ENCODE measurements around the gene DLL4.
"Not testable (repeated sequence)": the region's sequence is repeated elsewhere in the genome, so short reads cannot be mapped to it uniquely, and the experiment has no call there.

DLL4 gene

DNA sequence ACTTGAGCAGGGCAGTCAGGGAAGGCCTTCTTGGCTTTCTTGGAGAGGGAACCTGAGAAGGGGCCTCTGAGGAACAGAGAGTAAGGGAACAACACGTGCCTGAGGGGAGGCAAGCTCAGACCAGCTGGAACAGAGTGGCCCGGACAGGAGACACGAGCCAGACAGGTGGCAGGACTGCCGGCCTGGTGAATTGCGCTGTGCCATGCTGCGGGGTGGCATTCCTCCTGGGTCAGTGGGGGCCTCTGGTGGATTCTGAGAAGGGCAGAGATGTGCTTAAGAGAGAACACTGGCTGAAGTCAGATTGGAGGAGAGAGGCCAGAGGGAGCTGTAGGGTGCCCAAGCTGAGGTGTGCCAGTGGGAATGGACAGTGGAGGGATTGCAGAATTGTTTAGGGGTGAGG is 29.0 kb downstream of the DLL4 start:
- no peak for DNase-seq (ENCODE audit: low read depth in 1 of 2, low spot score in 1 of 2)

- DNase-seq (ENCODE audit: low read depth in 1 of 2, low spot score in 1 of 2), result no peak
These were observed 29.6 kb downstream of the DLL4 start for GRCh38 chr15:40958723-40959122.

GRCh38 chr15:40959331-40960141 is 30.4 kb downstream of the DLL4 start:
- no peak for DNase-seq (ENCODE audit: low read depth in 1 of 2, low spot score in 1 of 2)

DNA sequence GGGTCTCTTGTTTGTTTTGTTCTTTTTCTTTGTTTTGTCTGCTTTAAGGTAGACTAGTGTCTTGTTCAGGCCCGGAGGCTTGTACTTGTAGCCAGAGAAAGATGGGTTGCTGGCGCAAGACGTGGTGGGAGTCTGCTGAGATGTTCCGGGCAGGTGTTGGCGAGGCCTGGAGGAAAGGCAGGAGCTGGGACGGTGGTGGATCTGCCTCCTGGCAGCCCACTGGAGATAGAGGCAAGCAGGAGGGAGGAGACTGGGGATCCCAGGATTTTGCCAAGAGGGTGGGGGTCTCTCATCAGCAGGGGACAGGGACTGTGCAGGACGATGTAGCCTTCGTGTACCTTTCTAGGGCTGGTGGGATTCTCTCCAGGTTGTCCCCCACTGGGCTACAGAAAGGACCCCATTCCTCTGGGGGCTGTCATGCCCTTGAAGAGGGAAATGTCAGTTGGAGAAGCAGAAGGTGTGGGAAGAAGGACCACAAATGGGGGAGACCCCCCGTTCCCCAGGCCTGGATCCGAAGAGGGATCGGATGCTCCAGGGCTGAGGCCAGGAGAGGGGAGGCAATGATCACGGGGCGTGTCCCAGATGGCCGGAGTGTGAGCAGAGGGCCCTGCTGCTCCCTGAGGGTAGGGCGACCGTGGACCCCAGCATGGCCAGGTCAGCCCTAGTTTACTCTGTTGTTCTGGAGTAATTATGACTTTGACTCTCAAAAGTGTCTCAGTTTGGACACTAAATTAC is 31.2 kb downstream of the DLL4 start:
- no peak for DNase-seq (ENCODE audit: low read depth in 1 of 2, low spot score in 1 of 2)

DNA sequence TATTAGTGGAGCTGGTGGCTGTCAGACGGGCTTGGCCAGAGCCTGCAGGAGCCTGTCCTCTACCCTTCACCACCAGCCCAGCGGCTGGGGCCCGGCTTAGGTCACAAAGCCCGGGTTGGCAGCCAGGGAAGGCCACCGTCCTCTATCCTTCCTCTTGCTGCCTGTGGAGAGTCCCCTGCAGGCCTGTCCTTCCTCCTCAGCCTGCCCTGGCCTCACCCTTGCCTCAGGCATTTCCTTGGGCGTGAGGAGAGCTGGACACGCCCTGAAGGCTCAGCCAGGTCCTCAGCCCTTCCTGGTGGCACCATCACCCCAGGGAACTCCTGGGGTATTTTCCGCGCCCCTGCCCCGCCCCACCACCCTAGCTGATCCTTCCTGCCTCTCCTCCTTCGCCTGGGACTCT is 31.8 kb downstream of the DLL4 start:
- DNase-seq (ENCODE audit: low read depth in 1 of 2, low spot score in 1 of 2), result no peak

DNA sequence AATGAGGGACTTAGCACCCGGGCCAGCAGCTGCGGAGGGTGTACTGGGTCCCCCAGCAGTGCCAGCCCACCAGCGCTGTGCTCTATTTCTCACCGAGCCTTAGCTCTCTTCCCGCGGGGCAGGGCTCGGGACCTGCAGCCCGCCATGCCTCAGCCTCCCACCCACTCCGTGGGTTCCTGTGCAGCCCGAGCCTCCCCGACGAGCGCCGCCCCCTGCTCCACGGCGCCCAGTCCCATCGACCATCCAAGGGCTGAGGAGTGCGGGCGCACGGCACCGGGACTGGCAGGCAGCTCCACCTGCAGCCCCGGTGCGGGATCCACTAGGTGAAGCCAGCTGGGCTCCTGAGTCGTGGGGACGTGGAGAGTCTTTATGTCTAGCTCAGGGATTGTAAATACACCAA is 32.6 kb downstream of the DLL4 start:
- not testable (repeated sequence) for DNase-seq (ENCODE audit: low read depth in 1 of 2, low spot score in 1 of 2)

DNA sequence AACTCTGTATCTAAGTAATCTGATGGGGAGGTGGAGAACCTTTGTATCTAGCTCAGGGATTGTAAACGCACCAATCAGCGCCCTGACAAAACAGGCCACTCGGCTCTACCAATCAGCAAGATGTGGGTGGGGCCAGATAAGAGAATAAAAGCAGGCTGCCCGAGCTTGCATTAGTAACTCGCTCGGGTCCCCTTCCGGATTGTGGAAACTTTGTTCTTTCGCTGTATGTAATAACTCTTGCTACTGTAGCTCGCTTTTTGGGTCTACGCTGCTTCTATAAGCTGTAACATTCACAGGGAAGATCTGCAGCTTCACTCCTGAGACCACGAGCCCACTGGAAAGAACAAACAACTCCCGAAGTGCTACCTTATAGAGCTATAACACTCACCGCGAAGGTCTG is 33.2 kb downstream of the DLL4 start:
- DNase-seq (ENCODE audit: low read depth in 1 of 2, low spot score in 1 of 2), result not testable (repeated sequence)

GRCh38 chr15:40963201-40963600 is 34.1 kb downstream of the DLL4 start:
- DNase-seq (ENCODE audit: low read depth in 1 of 2, low spot score in 1 of 2), result no peak

GRCh38 chr15:40964006-40964405 is 34.9 kb downstream of the DLL4 start:
- DNase-seq (ENCODE audit: low read depth in 1 of 2, low spot score in 1 of 2), result no peak

- no peak for DNase-seq (ENCODE audit: low read depth in 1 of 2, low spot score in 1 of 2)
These were observed 35.5 kb downstream of the DLL4 start for GRCh38 chr15:40964634-40965033.

DNA sequence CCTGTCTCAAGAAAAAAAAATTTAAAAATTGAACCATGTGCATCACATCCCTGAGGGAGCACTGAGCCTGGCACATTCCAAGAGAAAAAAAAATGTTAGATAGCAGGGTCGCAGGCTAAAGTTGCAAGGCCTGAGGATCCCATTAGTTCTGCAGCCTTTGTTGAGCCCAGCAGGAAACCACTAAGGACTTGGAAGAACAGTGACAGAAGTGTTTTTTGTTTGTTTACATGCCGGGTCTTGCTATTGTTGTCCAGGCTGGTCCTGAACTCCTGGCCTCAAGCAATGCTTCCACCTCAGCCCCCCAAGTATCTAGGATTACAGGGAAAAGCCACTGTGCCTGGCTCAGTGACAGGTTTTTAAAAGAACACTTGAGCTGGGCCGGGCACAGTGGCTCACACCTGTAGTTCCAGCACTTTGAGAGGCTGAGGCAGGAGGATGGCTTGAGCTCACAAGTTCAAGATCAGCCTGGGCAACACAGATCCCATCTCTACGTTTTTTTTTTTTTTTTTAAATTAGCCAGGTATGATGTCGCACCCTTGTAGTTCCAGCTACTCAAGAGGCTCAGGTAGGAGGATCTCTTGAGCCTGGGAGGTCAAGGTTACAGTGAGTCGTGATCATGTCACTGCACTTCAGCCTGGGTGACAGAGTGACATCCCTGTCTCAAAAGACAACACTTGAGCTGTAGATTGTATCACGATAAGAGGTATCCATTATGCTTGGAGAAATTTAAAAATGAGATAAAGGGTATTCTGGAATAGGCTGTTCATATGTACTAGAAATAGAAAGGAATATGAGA is 39.3 kb downstream of the DLL4 start:
- no peak for DNase-seq (ENCODE audit: low read depth in 1 of 2, low spot score in 1 of 2)

- DNase-seq (ENCODE audit: low read depth in 1 of 2, low spot score in 1 of 2), result no peak
These were observed 40.2 kb downstream of the DLL4 start for GRCh38 chr15:40969363-40969762.

DNA sequence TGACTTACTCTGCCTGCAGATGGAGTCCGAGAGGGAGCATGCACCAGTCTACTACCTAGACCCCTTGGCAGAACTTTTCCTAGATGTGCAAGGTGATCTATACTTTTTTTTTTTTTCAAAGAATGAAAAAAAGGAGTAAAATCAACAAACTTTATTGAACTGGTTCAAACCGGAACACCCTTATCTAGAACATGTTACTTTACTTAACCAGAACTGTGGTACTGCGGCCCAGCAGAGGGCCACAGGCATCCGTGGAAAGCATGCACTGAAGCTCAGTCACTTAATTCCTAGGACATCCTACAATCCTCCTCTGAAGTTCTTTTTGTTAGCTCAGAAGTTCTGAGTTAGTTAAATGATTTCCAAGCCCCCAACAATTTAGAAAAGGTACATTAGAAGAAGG is 45.7 kb downstream of the DLL4 start:
- DNase-seq (ENCODE audit: low read depth in 1 of 2, low spot score in 1 of 2), result no peak

DNA sequence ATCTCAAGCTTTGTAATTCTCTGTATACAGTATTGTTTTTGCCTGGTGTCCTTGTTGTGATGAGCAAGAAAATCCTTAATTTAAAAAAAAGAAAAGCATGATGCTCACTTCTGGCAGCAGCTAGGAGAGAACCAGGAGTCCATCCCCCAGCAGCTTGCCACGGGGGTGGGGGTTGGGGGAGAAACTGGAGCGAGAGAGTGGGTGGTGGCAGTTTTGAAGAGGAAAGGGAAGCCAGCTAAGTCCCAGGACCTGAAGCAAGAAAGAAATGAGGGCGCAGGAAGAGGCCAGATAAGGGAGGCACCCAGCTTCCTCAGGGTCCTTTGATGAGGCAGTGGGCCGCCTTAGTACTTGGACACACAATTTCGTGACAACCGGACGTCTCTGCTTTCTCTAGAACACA is 47.7 kb downstream of the DLL4 start:
- no peak for DNase-seq (ENCODE audit: low read depth in 1 of 2, low spot score in 1 of 2)

DNA sequence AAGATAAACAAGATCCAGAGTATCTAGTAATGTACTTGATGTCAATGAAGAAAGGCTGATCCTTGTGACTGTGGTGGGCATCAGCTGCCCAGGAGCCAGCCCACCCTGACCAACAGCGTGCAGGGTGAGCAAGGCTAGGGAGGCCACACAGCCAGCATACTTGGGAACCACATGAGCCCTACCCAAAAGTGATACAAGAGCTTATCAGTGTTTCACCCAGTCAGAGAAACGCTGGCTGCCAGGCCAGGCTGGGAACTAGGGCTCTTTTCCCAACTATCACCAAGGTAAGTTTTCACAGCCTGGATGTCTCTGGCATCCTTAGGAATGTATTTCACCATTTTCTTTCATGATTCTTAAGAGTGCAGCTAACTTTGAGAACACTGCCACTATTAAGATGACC is 49.0 kb downstream of the DLL4 start:
- no peak for DNase-seq (ENCODE audit: low read depth in 1 of 2, low spot score in 1 of 2)

DNA sequence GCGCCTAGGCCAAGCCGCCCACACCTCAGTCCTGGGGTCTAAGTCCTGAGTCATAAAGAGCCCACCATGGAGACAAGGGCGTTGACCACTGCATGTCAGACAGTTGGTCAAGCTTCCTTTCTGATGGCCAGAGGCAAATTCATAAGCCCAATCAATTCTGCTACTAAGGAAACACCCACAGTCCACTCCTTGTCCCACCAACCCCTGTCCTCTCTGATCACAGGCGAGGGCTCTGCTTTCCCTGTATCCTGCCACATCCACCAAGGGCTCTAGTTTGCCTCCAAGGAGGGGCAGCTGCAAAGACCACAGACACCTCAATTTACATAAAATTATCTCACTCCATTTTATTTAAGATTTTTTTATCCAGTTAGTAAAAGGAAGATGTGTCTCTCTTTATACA is 49.4 kb downstream of the DLL4 start:
- no peak for DNase-seq (ENCODE audit: low read depth in 1 of 2, low spot score in 1 of 2)

DNA sequence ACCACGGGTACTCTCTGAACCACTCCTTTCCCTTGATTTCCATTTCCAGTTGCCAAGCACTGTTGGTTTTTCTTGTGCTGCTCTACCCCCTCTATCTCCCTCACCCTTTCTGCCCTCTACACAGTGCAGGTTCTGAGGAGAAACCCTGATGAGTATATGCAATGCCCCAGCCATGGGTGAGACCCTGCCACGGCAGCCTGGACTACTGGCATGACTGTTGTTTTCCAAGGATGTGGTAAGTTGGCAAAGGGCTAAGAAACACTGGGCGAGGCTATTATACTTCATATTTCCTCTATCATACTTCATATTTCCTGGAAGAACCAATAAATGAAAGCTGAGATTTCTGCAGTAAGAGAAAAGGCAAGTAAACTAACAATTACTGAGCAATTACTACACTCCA is 52.0 kb downstream of the DLL4 start:
- no peak for DNase-seq (ENCODE audit: low read depth in 1 of 2, low spot score in 1 of 2)

DNA sequence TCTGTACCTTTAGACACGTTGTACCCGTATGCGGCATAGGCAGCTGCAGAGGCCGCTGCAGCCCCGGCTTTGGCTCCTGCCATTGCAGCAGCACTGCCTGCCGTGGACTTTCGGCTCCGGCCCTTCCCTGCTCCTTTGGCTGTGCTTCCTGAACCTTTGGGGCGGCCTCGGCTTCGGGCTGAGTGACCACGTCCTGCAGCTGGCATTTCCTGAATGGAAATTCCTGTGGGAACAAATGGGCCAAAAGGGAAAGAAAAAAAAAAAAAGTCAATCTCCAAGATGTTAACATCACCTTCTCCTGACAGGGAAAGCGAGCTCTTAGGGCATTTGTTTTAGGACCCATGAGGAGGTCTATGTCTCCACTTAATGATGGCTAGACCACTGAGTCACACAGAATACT is 53.7 kb downstream of the DLL4 start:
- no peak for DNase-seq (ENCODE audit: low read depth in 1 of 2, low spot score in 1 of 2)

DNA sequence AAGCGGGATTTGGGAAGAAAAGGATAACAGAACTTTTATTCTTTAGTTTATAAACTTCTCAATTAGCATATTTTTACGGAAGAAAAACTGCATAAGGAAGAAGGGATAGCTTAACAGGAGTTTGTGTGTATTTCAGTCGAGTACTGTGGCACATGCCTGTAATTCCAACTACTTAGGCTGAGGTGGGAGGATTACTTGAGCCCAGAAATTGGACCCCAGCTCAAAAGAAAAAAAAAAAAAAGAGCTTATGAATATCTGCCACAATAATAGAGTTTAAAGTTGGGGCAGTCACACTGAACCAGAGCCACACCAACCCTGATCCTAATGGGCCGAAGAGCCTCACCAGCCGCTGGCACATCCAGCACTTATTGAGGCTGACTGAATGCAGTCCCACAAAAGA is 55.3 kb downstream of the DLL4 start:
- no peak for DNase-seq (ENCODE audit: low read depth in 1 of 2, low spot score in 1 of 2)

GRCh38 chr15:40984964-40985363 is 55.8 kb downstream of the DLL4 start:
- DNase-seq (ENCODE audit: low read depth in 1 of 2, low spot score in 1 of 2), result no peak

- DNase-seq (ENCODE audit: low read depth in 1 of 2, low spot score in 1 of 2), result no peak
These were observed 56.6 kb downstream of the DLL4 start for GRCh38 chr15:40985541-40986330.

All from stimulated activated CD4-positive, alpha-beta T cell treated with anti-CD3 and anti-CD28 coated beads, Interleukin-15, amount 100 ng/mL, for 1 hour (primary cell).